Mesenchymal stem cell (in vitro differentiated cells and primary cell): Measurements from ENCODE around the gene F13A1. TPM values are rescaled to one million over a fixed set of nuclear protein-coding genes. Genes with fewer than 3 reads are reported as not detected.
A peak's percentile ranks its signal among the peaks of the same experiment; 100 is the strongest.

Source experiments
- DNase-seq: peaks from one replicate; pipeline ENCODE4 v3.0.0-alpha.2; 2013
- H2AFZ ChIP-seq: one replicate; pipeline ENCODE4 v1.6.1; 2013; ENCODE audit warnings: low read depth, mild to moderate bottlenecking, control low read depth, inconsistent platforms, low read length, moderate library complexity
- H2AK5ac ChIP-seq: 2 replicates; pipeline ENCODE4 v1.6.1; 2013; ENCODE audit warnings: low read length, moderate library complexity, mild to moderate bottlenecking, inconsistent platforms; ENCODE audit not compliant: severe bottlenecking
- H2BK120ac ChIP-seq: one replicate; pipeline ENCODE4 v1.6.1; 2013; ENCODE audit warnings: low read depth, mild to moderate bottlenecking, inconsistent platforms, low read length, moderate library complexity
- H2BK12ac ChIP-seq, 2 experiments: one replicate each; pipeline ENCODE4 v1.6.1; 2013; ENCODE audit warnings: inconsistent platforms in 2 of 2, low read length in 2 of 2, mild to moderate bottlenecking in 2 of 2, moderate library complexity in 2 of 2, control low read depth in 1 of 2
- H2BK15ac ChIP-seq: one replicate; pipeline ENCODE4 v1.6.1; 2013; ENCODE audit warnings: mild to moderate bottlenecking, low read depth, inconsistent platforms; ENCODE audit not compliant: poor library complexity, severe bottlenecking
- H2BK5ac ChIP-seq: 2 replicates; pipeline ENCODE4 v1.6.1; 2013; ENCODE audit warnings: low read depth, mild to moderate bottlenecking, low read length, control low read depth, inconsistent platforms; ENCODE audit not compliant: poor library complexity, severe bottlenecking
- H3K14ac ChIP-seq, 2 experiments: one replicate each; pipeline ENCODE4 v1.6.1; 2013; ENCODE audit warnings: inconsistent platforms in 2 of 2, low read length in 2 of 2, control low read depth in 1 of 2, mild to moderate bottlenecking in 1 of 2, moderate library complexity in 1 of 2
- H3K18ac ChIP-seq, 2 experiments: one replicate each; pipeline ENCODE4 v1.6.1; 2013; ENCODE audit warnings: inconsistent platforms in 2 of 2, low read length in 2 of 2, control low read depth in 1 of 2, low read depth in 1 of 2, mild to moderate bottlenecking in 1 of 2
- H3K23ac ChIP-seq, 2 experiments: one replicate each; pipeline ENCODE4 v1.6.1; 2013; ENCODE audit warnings: inconsistent platforms in 2 of 2, low read length in 2 of 2, mild to moderate bottlenecking in 2 of 2, moderate library complexity in 2 of 2, control low read depth in 1 of 2
- H3K27ac ChIP-seq: 2 replicates; pipeline ENCODE4 v1.5.1; 2013; ENCODE audit warnings: mild to moderate bottlenecking, moderate library complexity, low read length, control low read depth, inconsistent platforms; ENCODE audit not compliant: poor library complexity, severe bottlenecking
- H3K27me3 ChIP-seq, 2 experiments: 2 replicates each; pipeline versions ENCODE4 v1.6.1 to v1.7.0; 2013; ENCODE audit warnings: low read length in 2 of 2, mild to moderate bottlenecking in 2 of 2, moderate library complexity in 2 of 2, control low read depth in 1 of 2, inconsistent platforms in 1 of 2; ENCODE audit not compliant: control insufficient read depth in 1 of 2, insufficient read depth in 1 of 2
- H3K36me3 ChIP-seq, 2 experiments: 2 replicates each; pipeline versions ENCODE4 v1.6.1 to v1.7.0; 2013; ENCODE audit warnings: low read length in 2 of 2, control low read depth in 1 of 2, inconsistent platforms in 1 of 2, low read depth in 1 of 2, mild to moderate bottlenecking in 1 of 2; ENCODE audit not compliant: insufficient read depth in 2 of 2, control insufficient read depth in 1 of 2
- H3K4ac ChIP-seq, 2 experiments: one replicate each; pipeline ENCODE4 v1.6.1; 2013; ENCODE audit warnings: inconsistent platforms in 2 of 2, low read length in 2 of 2, mild to moderate bottlenecking in 2 of 2, moderate library complexity in 2 of 2, control low read depth in 1 of 2, low read depth in 1 of 2
- H3K4me1 ChIP-seq: 2 replicates; pipeline ENCODE4 v1.6.1; 2013; ENCODE audit warnings: low read depth, low read length, control low read depth; ENCODE audit not compliant: control insufficient read depth, insufficient read depth
- H3K4me2 ChIP-seq: 2 replicates; pipeline ENCODE4 v1.6.1; 2013; ENCODE audit warnings: low read length, mild to moderate bottlenecking, inconsistent platforms; ENCODE audit not compliant: poor library complexity, severe bottlenecking
- H3K4me3 ChIP-seq, 2 experiments: 2 replicates each; pipeline versions ENCODE4 v1.5.1 to v1.7.0; 2013; ENCODE audit warnings: low read length in 2 of 2, mild to moderate bottlenecking in 2 of 2, control low read depth in 1 of 2, low read depth in 1 of 2; ENCODE audit not compliant: insufficient read depth in 1 of 2
- H3K79me1 ChIP-seq: replicated peaks from 2 replicates; pipeline ENCODE4 v1.6.1; 2013; ENCODE audit warnings: mild to moderate bottlenecking, control low read depth, low read length, inconsistent platforms; ENCODE audit not compliant: poor library complexity, severe bottlenecking
- H3K9ac ChIP-seq: 2 replicates; pipeline ENCODE4 v1.7.0; 2013; ENCODE audit warnings: mild to moderate bottlenecking, low read length, moderate library complexity
- H3K9me3 ChIP-seq: 2 replicates; pipeline ENCODE4 v1.7.0; 2013; ENCODE audit warnings: mild to moderate bottlenecking, low read length; ENCODE audit not compliant: control insufficient read depth
- H4K8ac ChIP-seq: one replicate; pipeline ENCODE4 v1.6.1; 2013; ENCODE audit warnings: inconsistent platforms, mild to moderate bottlenecking, low read length, moderate library complexity
- H4K91ac ChIP-seq: one replicate; pipeline ENCODE4 v1.6.1; 2013; ENCODE audit warnings: mild to moderate bottlenecking, low read length, inconsistent platforms
- WGBS: methylation state at CpG from one replicate; pipeline ENCODE4 v1.1.7; 2013; ENCODE audit warnings: mixed read lengths; 5-methylcytosine and 5-hydroxymethylcytosine counted together
- polyA plus RNA-seq, 2 experiments: library from polyadenylated mRNA; stranded (reverse); fragments of 200-250 nt; gene quantifications; one replicate each; pipeline ENCODE4 v1.2.3, GENCODE V29; 2013

The F13A1 gene
- polyA plus RNA-seq (2013, experiment 1 of 2) = 0.08 TPM
- polyA plus RNA-seq (2013, experiment 2 of 2) = 0.08 TPM

GRCh38 chr6:6319952-6320811 is at the start of gene F13A1:
Gene F13A1, minus strand, starts transcription at chr6:6320662. Its CDS starts 1,998 bp downstream, at chr6:6318664.
- Histone ChIP-seq H3K27ac (no peak within 1 kb of the TSS), H3K18ac (no peak within 1 kb of the TSS), H3K9ac (no peak within 1 kb of the TSS), H3K36me3 (no peaks in the 10 kb centered on the region), H4K8ac (no peak within 1 kb of the TSS), H3K23ac (no peak within 1 kb of the TSS), H3K4me3 (no peak within 1 kb of the TSS), H2BK120ac (no peak within 1 kb of the TSS), H3K4me2 (no peak within 1 kb of the TSS), H2BK12ac (no peak within 1 kb of the TSS), H4K91ac (peak within 1 kb of the TSS; percentile 12), H2AFZ (no peak within 1 kb of the TSS), H2BK15ac (no peak within 1 kb of the TSS), H2BK5ac (no peak within 1 kb of the TSS), H2AK5ac (no peak within 1 kb of the TSS), H3K4ac (no peak within 1 kb of the TSS), H3K14ac (no peak within 1 kb of the TSS), H3K27me3 (peaks cover 20 to 58% of the 10 kb centered on the region in 2 experiments), H3K4me1 (no peaks in the 10 kb centered on the region), H3K9me3 (no peaks in the 10 kb centered on the region), H3K79me1 (no peaks in the 10 kb centered on the region)
- DNase-seq = no peak
- WGBS = 28% methylated on average over 35 of the region's 39 CpGs

- Histone ChIP-seq H3K27ac (no peak overlapping the region), H2BK120ac (no peak overlapping the region), H3K4me1 (no peaks in the 10 kb centered on the region), H2BK15ac (no peak overlapping the region), H2BK5ac (no peak overlapping the region), H3K14ac (no peak overlapping the region), H4K8ac (no peak overlapping the region), H3K4me3 (no peak overlapping the region), H2BK12ac (no peak overlapping the region), H3K79me1 (no peaks in the 10 kb centered on the region), H3K9ac (no peak overlapping the region), H2AFZ (no peak overlapping the region), H3K4ac (no peak overlapping the region), H3K27me3 (no peaks in the 10 kb centered on the region), H3K23ac (no peak overlapping the region), H3K4me2 (no peak overlapping the region), H4K91ac (no peak overlapping the region), H3K9me3 (peaks cover 2% of the 10 kb centered on the region), H3K18ac (no peak overlapping the region), H3K36me3 (no peaks in the 10 kb centered on the region), H2AK5ac (no peak overlapping the region)
- 50% methylated on average over 1 of the region's 1 CpG for WGBS
- no peak for DNase-seq
Measured at GRCh38 chr6:6368684-6369052, 48.2 kb upstream of the F13A1 start.

GRCh38 chr6:6368040-6368683 is 47.7 kb upstream of the F13A1 start:
- H3K9ac ChIP-seq = no peak overlapping the region
- WGBS = 76% methylated on average over 2 of the region's 3 CpGs
- H3K4me1 ChIP-seq = no peaks in the 10 kb centered on the region
- no peak overlapping the region for H3K4ac ChIP-seq
- H2BK120ac ChIP-seq = no peak overlapping the region
- H3K23ac ChIP-seq = no peak overlapping the region
- no peak overlapping the region for H2AFZ ChIP-seq
- H2BK5ac ChIP-seq = no peak overlapping the region
- H4K8ac ChIP-seq = no peak overlapping the region
- no peak overlapping the region for H2BK15ac ChIP-seq
- no peak overlapping the region for H3K18ac ChIP-seq
- H4K91ac ChIP-seq = no peak overlapping the region
- DNase-seq = no peak
- H3K27me3 ChIP-seq = no peaks in the 10 kb centered on the region
- H2AK5ac ChIP-seq = no peak overlapping the region
- H3K4me2 ChIP-seq = no peak overlapping the region
- H3K36me3 ChIP-seq = no peaks in the 10 kb centered on the region
- peaks cover 2% of the 10 kb centered on the region for H3K9me3 ChIP-seq
- H3K79me1 ChIP-seq = no peaks in the 10 kb centered on the region
- H2BK12ac ChIP-seq = no peak overlapping the region
- no peak overlapping the region for H3K4me3 ChIP-seq
- H3K27ac ChIP-seq = no peak overlapping the region
- no peak overlapping the region for H3K14ac ChIP-seq

DNA sequence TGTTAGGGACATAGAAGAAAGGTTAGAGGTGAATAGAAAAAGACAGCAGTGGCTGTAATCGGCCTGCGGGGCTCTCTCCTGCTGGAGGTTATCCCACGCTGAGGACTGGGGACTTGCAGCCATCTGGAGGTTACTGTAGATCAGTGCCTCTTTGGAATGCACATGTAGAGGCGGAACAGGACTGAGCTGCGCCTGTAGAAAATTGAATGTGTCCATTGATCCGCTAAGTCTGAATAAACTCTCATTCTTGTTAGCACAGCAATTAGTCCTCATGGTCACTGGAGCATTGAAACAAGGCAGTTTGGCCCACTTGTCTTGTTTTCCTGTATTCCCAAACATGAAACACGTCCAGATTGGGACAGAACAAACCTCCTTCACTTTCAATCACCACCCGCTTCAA is 46.3 kb upstream of the F13A1 start:
- no peak overlapping the region for H2BK12ac ChIP-seq
- peaks cover 2% of the 10 kb centered on the region for H3K9me3 ChIP-seq
- no peak overlapping the region for H3K4ac ChIP-seq
- H3K79me1 ChIP-seq = no peaks in the 10 kb centered on the region
- no peaks in the 10 kb centered on the region for H3K27me3 ChIP-seq
- H3K18ac ChIP-seq = no peak overlapping the region
- no peak overlapping the region for H2AFZ ChIP-seq
- no peak overlapping the region for H3K23ac ChIP-seq
- H3K4me3 ChIP-seq = no peak overlapping the region
- H4K91ac ChIP-seq = no peak overlapping the region
- no peak overlapping the region for H2AK5ac ChIP-seq
- H3K9ac ChIP-seq = no peak overlapping the region
- no peak for DNase-seq
- no peak overlapping the region for H2BK120ac ChIP-seq
- no peak overlapping the region for H3K4me2 ChIP-seq
- H3K27ac ChIP-seq = no peak overlapping the region
- no peaks in the 10 kb centered on the region for H3K36me3 ChIP-seq
- no peak overlapping the region for H2BK5ac ChIP-seq
- no peaks in the 10 kb centered on the region for H3K4me1 ChIP-seq
- H4K8ac ChIP-seq = no peak overlapping the region
- H2BK15ac ChIP-seq = no peak overlapping the region
- WGBS = 75% methylated on average over 8 of the region's 8 CpGs
- H3K14ac ChIP-seq = no peak overlapping the region
